Measurements from ENCODE around the gene ASB18. TPM values are rescaled to one million over a fixed set of nuclear protein-coding genes. Genes with fewer than 3 reads are reported as not detected.
A peak's percentile ranks its signal among the peaks of the same experiment; 100 is the strongest.

The ASB18 gene
- total RNA-seq (not detected), polyA plus RNA-seq (ENCODE audit: insufficient read depth, low read depth, low replicate concordance) (not detected)
- long read RNA-seq, donor 1 = 0 reads
- long read RNA-seq, donor 2 = 0 reads
- long read RNA-seq, donor 3 = 0 reads
- long read RNA-seq, donor 4 = 0 reads
- long read RNA-seq, donor 5 = 0 reads
- long read RNA-seq, donor 6 = 0 reads
- long read RNA-seq, donor 7 = 0 reads
- long read RNA-seq, donor 8 = 0 reads
- long read RNA-seq, donor 9 = 0 reads
- long read RNA-seq, donor 10 = 0 reads

DNA sequence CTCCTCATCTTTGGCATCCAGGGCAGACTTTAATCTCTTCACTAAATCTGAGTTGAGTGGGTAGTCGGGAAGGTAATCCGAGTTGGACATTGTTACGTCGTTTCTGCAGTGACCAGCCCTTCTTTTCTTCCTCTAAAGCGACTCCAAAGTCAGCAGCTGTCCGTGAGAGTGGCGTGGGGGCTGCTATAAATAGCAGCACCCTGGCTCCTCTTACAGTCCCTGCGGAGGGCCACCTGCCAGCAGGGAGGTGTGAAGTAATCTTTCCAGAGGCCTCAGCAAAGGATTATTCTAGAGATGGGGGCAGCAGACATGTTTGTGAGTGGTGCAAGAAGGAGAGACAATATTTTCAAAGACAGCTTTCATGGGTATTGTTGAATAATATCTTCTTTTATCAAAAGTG lies at the start of gene ASB18:
TSS of gene ASB18 (minus strand) at position 151 of the 400 bp plus-strand sequence. CDS start at position 90, 61 bp downstream.
- TF ChIP-seq CTCF (IDR thresholded peaks at IDR 0.05; ENCODE audit: borderline replicate concordance, extremely low read depth, insufficient read depth) = no peak

DNA sequence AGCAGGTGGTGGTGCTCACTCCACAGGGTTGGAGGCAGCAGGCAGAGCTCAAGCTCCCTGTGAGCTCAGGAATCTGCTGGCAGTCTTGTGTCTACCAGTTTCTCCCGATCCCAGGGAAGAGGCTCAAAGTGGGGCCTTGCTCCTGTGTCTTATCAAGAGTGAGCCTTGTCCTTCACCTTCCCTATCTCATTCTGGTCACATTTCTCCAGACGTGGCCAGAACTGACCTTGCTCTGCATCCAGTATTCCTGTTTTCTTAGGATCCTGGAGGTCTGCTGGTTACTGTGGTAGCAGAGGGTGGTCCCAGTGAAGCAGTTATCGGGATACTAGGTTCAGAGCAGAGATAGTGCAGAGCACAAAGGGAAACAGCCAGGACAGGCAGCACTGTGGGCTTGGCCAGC lies 47.1 kb upstream of the ASB18 start:
- no peak for TF ChIP-seq CTCF (IDR thresholded peaks at IDR 0.05; ENCODE audit: borderline replicate concordance, extremely low read depth, insufficient read depth)
- H3K27ac ChIP-seq (ENCODE audit: low read depth in 2 of 2, low read length in 2 of 2) = no peak overlapping the region
- no peaks in the 10 kb centered on the region for H3K27me3 ChIP-seq (ENCODE audit: control insufficient read depth, insufficient read depth, low read length)
- no peak overlapping the region for H3K9ac ChIP-seq (ENCODE audit: low read length in 3 of 3)
- DNase-seq = no peak
- intact Hi-C loops (cut with DNase I) = no loop called here
- no peaks in the 10 kb centered on the region for H3K4me1 ChIP-seq (ENCODE audit: control insufficient read depth in 2 of 3, insufficient read depth in 2 of 3, low read depth in 1 of 3, low read length in 3 of 3)
- peaks cover 0 to 11% (median 1%) of the 10 kb centered on the region in 3 donors for H3K9me3 ChIP-seq (ENCODE audit: control insufficient read depth in 2 of 3, insufficient read depth in 1 of 3, low read length in 3 of 3)
- no peak overlapping the region for H3K4me3 ChIP-seq (ENCODE audit: low read length in 3 of 3)
- no peak for FAIRE-seq
- no peaks in the 10 kb centered on the region for H3K36me3 ChIP-seq (ENCODE audit: control insufficient read depth in 2 of 3, insufficient read depth in 3 of 3, low read length in 3 of 3)

More for the DNA sequence above, at the start of gene ASB18:
- Histone ChIP-seq H3K9me3 (ENCODE audit: control insufficient read depth in 2 of 3, insufficient read depth in 1 of 3, low read length in 3 of 3) (peaks cover 0 to 1% (median 0%) of the 10 kb centered on the region in 3 donors), H3K4me3 (ENCODE audit: low read length in 3 of 3) (no peak within 1 kb of the TSS), H3K27ac (ENCODE audit: low read depth in 2 of 2, low read length in 2 of 2) (no peak within 1 kb of the TSS), H3K4me1 (ENCODE audit: control insufficient read depth in 2 of 3, insufficient read depth in 2 of 3, low read depth in 1 of 3, low read length in 3 of 3) (no peaks in the 10 kb centered on the region), H3K36me3 (ENCODE audit: control insufficient read depth in 2 of 3, insufficient read depth in 3 of 3, low read length in 3 of 3) (no peaks in the 10 kb centered on the region), H3K9ac (ENCODE audit: low read length in 3 of 3) (no peak within 1 kb of the TSS), H3K27me3 (ENCODE audit: control insufficient read depth, insufficient read depth, low read length) (no peaks in the 10 kb centered on the region)
- intact Hi-C loops (cut with DNase I) = no loop called here
- FAIRE-seq (no peak), DNase-seq (peak in 3 of 5 donors; percentile 27 to 44 (median 41))

GRCh38 chr2:236309669-236310029 lies 45.4 kb upstream of the ASB18 start:
- peak in 4 of 5 donors; percentile 50 to 61 (median 54) for DNase-seq
- no peak overlapping the region for H3K9ac ChIP-seq (ENCODE audit: low read length in 3 of 3)
- H3K36me3 ChIP-seq (ENCODE audit: control insufficient read depth in 2 of 3, insufficient read depth in 3 of 3, low read length in 3 of 3) = no peaks in the 10 kb centered on the region
- H3K27me3 ChIP-seq (ENCODE audit: control insufficient read depth, insufficient read depth, low read length) = no peaks in the 10 kb centered on the region
- H3K27ac ChIP-seq (ENCODE audit: low read depth in 2 of 2, low read length in 2 of 2) = no peak overlapping the region
- H3K9me3 ChIP-seq (ENCODE audit: control insufficient read depth in 2 of 3, insufficient read depth in 1 of 3, low read length in 3 of 3) = peaks cover 0 to 11% (median 1%) of the 10 kb centered on the region in 3 donors
- H3K4me3 ChIP-seq (ENCODE audit: low read length in 3 of 3) = no peak overlapping the region
- intact Hi-C loops (cut with DNase I) = no loop called here
- TF ChIP-seq CTCF (IDR thresholded peaks at IDR 0.05; ENCODE audit: borderline replicate concordance, extremely low read depth, insufficient read depth) = peak; percentile 52
- FAIRE-seq = no peak
- no peaks in the 10 kb centered on the region for H3K4me1 ChIP-seq (ENCODE audit: control insufficient read depth in 2 of 3, insufficient read depth in 2 of 3, low read depth in 1 of 3, low read length in 3 of 3)

Data from kidney (tissue), 22 donors.